Measurements from ENCODE around the gene BPIFB4. TPM values are rescaled to one million over a fixed set of nuclear protein-coding genes. Genes with fewer than 3 reads are reported as not detected.

The BPIFB4 gene
- total RNA-seq, 5 donors from 2014 or later (not counting 1 experiment from before 2014, with no cell fraction given) = not detected

- POLR2A ChIA-PET = no interaction called here
- H3K4me3 Mint-ChIP-seq = no peak overlapping the region
- WGBS (ENCODE audit: insufficient coverage) = 89% methylated on average over 2 of the region's 3 CpGs
- no peaks in the 10 kb centered on the region for H3K36me3 Mint-ChIP-seq
- no peaks in the 10 kb centered on the region for H3K9me3 Mint-ChIP-seq
- DNase-seq = no peak
- H3K27ac Mint-ChIP-seq = no peak overlapping the region
- CTCF ChIA-PET = interaction anchor here in 1 of 2 donors (0.6 kb wide), 1 partner anchor 206 kb away, joined by 11 read pairs; no protein-coding TSS in a partner anchor
- H3K27me3 ChIP-seq (replicated peaks in 1 of 2; ENCODE audit: control insufficient read depth in 2 of 2, extremely low read depth in 1 of 2, insufficient read depth in 2 of 2, low read length in 1 of 2) = peaks cover 0 to 10% of the 10 kb centered on the region in 2 experiments
- H3K9me3 ChIP-seq = no peaks in the 10 kb centered on the region
- H3K36me3 ChIP-seq (ENCODE audit: control insufficient read depth in 2 of 2, extremely low read depth in 1 of 2, insufficient read depth in 1 of 2, low read length in 1 of 2) = no peaks in the 10 kb centered on the region
- H3K27me3 Mint-ChIP-seq = peaks cover 6 to 8% of the 10 kb centered on the region in 2 donors
- H3K4me1 Mint-ChIP-seq = no peaks in the 10 kb centered on the region
- no peak overlapping the region for H3K4me3 ChIP-seq (ENCODE audit: control insufficient read depth in 1 of 2, extremely low read depth in 1 of 2, low read length in 1 of 2)
- no peaks in the 10 kb centered on the region for H3K4me1 ChIP-seq (ENCODE audit: control insufficient read depth in 1 of 2, extremely low read depth in 1 of 2, insufficient read depth in 2 of 2, low read length in 2 of 2)
- H3K27ac ChIP-seq (ENCODE audit: low read length) = no peak overlapping the region
- ATAC-seq (replicated peaks in 1 of 4) = no peak
Observed at GRCh38 chr20:33159713-33160112, 80.3 kb downstream of the BPIFB4 start.

DNA sequence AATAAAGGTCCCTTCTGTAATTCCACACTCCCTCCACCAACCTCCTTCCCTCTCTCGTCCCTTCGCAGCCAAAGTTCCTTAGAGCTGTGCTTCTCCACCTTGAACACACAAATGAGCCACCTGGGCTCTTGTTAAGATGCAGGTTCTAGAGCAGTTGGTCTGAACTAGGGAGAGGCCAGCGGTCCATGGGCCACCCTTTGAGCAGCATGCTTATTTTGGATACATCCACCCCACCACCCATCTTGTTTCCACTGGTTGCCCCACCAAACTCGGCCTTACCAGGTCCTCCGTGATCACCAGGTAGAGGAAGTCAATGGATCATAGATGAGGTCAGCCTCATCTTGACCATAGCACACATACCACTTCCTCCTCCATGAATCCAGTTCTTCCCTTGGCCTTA lies 81.2 kb downstream of the BPIFB4 start:
- H3K4me1 Mint-ChIP-seq = no peaks in the 10 kb centered on the region
- WGBS (ENCODE audit: insufficient coverage) = no CpG with 5 or more reads among the region's 5 CpGs
- POLR2A ChIA-PET = no interaction called here

More for the DNA sequence above, 81.2 kb downstream of the BPIFB4 start:
- no peak overlapping the region for H3K27ac Mint-ChIP-seq
- H3K27me3 Mint-ChIP-seq = peaks cover 5 to 6% of the 10 kb centered on the region in 2 donors
- H3K4me1 ChIP-seq (ENCODE audit: control insufficient read depth in 1 of 2, extremely low read depth in 1 of 2, insufficient read depth in 2 of 2, low read length in 2 of 2) = no peaks in the 10 kb centered on the region
- H3K4me3 Mint-ChIP-seq = no peak overlapping the region
- no peaks in the 10 kb centered on the region for H3K9me3 ChIP-seq
- H3K4me3 ChIP-seq (ENCODE audit: control insufficient read depth in 1 of 2, extremely low read depth in 1 of 2, low read length in 1 of 2) = no peak overlapping the region
- CTCF ChIA-PET = no interaction called here
- H3K9me3 Mint-ChIP-seq = no peaks in the 10 kb centered on the region
- H3K27me3 ChIP-seq (replicated peaks in 1 of 2; ENCODE audit: control insufficient read depth in 2 of 2, extremely low read depth in 1 of 2, insufficient read depth in 2 of 2, low read length in 1 of 2) = peaks cover 0 to 14% of the 10 kb centered on the region in 2 experiments
- H3K27ac ChIP-seq (ENCODE audit: low read length) = no peak overlapping the region
- no peak for ATAC-seq (replicated peaks in 1 of 4)
- H3K36me3 Mint-ChIP-seq = no peaks in the 10 kb centered on the region
- H3K36me3 ChIP-seq (ENCODE audit: control insufficient read depth in 2 of 2, extremely low read depth in 1 of 2, insufficient read depth in 1 of 2, low read length in 1 of 2) = no peaks in the 10 kb centered on the region
- DNase-seq = no peak

Other genes starting within 250 kb of the BPIFB4 start
- 1 to 10 TPM in 4 of 5 donors, under 1 TPM in 1; 0.80 to 1.5 (median 1.2) TPM for gene EFCAB8, start 220.7 kb upstream of the BPIFB4 start, total RNA-seq
- gene SUN5, start 75.2 kb upstream of the BPIFB4 start, total RNA-seq = not detected
- under 1 TPM in 3 of 5 donors, not detected in 2; 0.16 to 0.29 (median 0.22) TPM for gene BPIFB2, start 71.9 kb upstream of the BPIFB4 start, total RNA-seq
- gene BPIFB6, start 48.0 kb upstream of the BPIFB4 start, total RNA-seq = not detected
- not detected for gene BPIFB3, start 25.7 kb upstream of the BPIFB4 start, total RNA-seq
- gene BPIFA2, start 88.5 kb downstream of the BPIFB4 start, total RNA-seq = not detected
- gene BPIFA3, start 137.7 kb downstream of the BPIFB4 start, total RNA-seq = not detected
- gene BPIFA1, start 156.4 kb downstream of the BPIFB4 start, total RNA-seq = not detected
- under 1 TPM in 2 of 5 donors, not detected in 3; 0.16 to 0.76 TPM for gene BPIFB1, start 203.6 kb downstream of the BPIFB4 start, total RNA-seq